Endothelial cell of umbilical vein (primary cell): ENCODE results near the gene VWA1. TPM values are rescaled to one million over a fixed set of nuclear protein-coding genes. Genes with fewer than 3 reads are reported as not detected.

Source experiments
- Bru-seq: library from RNA; stranded (reverse); fragments of 400-500 nt; gene quantifications from one replicate; lab custom pipeline; 2021; lab: Mats Ljungman, UMichigan
- BruChase-seq, 2 experiments: library from RNA; stranded (reverse); fragments of 400-500 nt; gene quantifications; one replicate each; lab custom pipeline; 2021; lab: Mats Ljungman, UMichigan
- BruUV-seq: library from RNA; stranded (reverse); fragments of 400-500 nt; replicated peaks from 2 replicates; lab custom pipeline; 2021; lab: Mats Ljungman, UMichigan
- CTCF ChIA-PET: fragments of 300-600, 350-600 bp; sonication (Branson Sonifier 250); formaldehyde crosslinking; loops from one replicate; lab custom pipeline; 2021; ENCODE audit warnings: antibody characterized with exemption, inconsistent platforms; lab: Charles Lee
- POLR2A ChIA-PET: fragments of 300-600, 350-600 bp; sonication (Branson Sonifier 250); formaldehyde crosslinking; loops from one replicate; lab custom pipeline; 2021; ENCODE audit warnings: antibody characterized with exemption, inconsistent platforms; lab: Charles Lee
- DNase-seq: peaks from one replicate; pipeline ENCODE4 v3.0.0-alpha.2; 2011; ENCODE audit warnings: low read depth, low spot score
- FAIRE-seq: peaks from 2 replicates; lab custom pipeline; 2011; peaks lifted over from hg19 to GRCh38; lab: Jason Lieb, UNC
- H2AFZ ChIP-seq: 2 replicates; pipeline ENCODE4 v1.6.0; 2012; ENCODE audit warnings: low read depth, low read length, control low read depth, inconsistent platforms
- H3K27ac ChIP-seq: 2 replicates; pipeline ENCODE4 v1.5.1; 2011; ENCODE audit warnings: low read depth, mild to moderate bottlenecking, control low read depth, low read length, moderate library complexity; ENCODE audit not compliant: insufficient read depth
- H3K27me3 ChIP-seq, 2 experiments: 2 replicates each; pipeline versions ENCODE4 v1.6.0 to v1.6.1; 2011; ENCODE audit warnings: low read length in 2 of 2, mixed read lengths in 1 of 2; ENCODE audit not compliant: control insufficient read depth in 2 of 2, insufficient read depth in 2 of 2
- H3K36me3 ChIP-seq, 2 experiments: 2 replicates in 1 of 2; 3 replicates in 1 of 2; pipeline ENCODE4 v1.5.1; 2011; ENCODE audit warnings: low read length in 2 of 2, mild to moderate bottlenecking in 1 of 2, moderate library complexity in 1 of 2; ENCODE audit not compliant: control insufficient read depth in 2 of 2, insufficient read depth in 2 of 2; ENCODE audit errors: extremely low read depth in 1 of 2
- H3K4me1 ChIP-seq: 3 replicates; pipeline ENCODE4 v1.5.1; 2011; ENCODE audit warnings: mild to moderate bottlenecking, low read length; ENCODE audit not compliant: control insufficient read depth, insufficient read depth; ENCODE audit errors: extremely low read depth
- H3K4me2 ChIP-seq: 2 replicates; pipeline ENCODE4 v1.6.1; 2011; ENCODE audit warnings: low read length, control low read depth, mixed read lengths; ENCODE audit not compliant: insufficient read depth
- H3K4me3 ChIP-seq, 3 experiments: fragments of 200-600 bp in 1 of 3; sonication (generic), shearing (Covaris generic) in 1 of 3; replicated peaks in 1 of 3; 2 replicates each; pipeline ENCODE4 v1.5.1; 2011 to 2016; ENCODE audit warnings: control low read depth in 3 of 3, low read length in 3 of 3, mild to moderate bottlenecking in 2 of 3, inconsistent platforms in 1 of 3, low read depth in 1 of 3, moderate library complexity in 1 of 3; ENCODE audit not compliant: insufficient read depth in 1 of 3
- H3K79me2 ChIP-seq: 2 replicates; pipeline ENCODE4 v1.6.0; 2012; ENCODE audit warnings: low read length, inconsistent platforms; ENCODE audit not compliant: control insufficient read depth, insufficient read depth
- H3K9ac ChIP-seq: replicated peaks from 2 replicates; pipeline ENCODE3; 2011; ENCODE audit warnings: low read length, control low read depth; ENCODE audit not compliant: insufficient read depth; ENCODE audit errors: extremely low read depth
- H3K9me1 ChIP-seq: replicated peaks from 3 replicates; pipeline ENCODE4 v1.6.0; 2011; ENCODE audit warnings: mild to moderate bottlenecking, low read length; ENCODE audit not compliant: control insufficient read depth, insufficient read depth; ENCODE audit errors: extremely low read depth
- H3K9me3 ChIP-seq: replicated peaks from 2 replicates; pipeline ENCODE4 v1.5.1; 2012; ENCODE audit warnings: low read length, inconsistent platforms; ENCODE audit not compliant: control insufficient read depth, insufficient read depth
- H4K20me1 ChIP-seq: replicated peaks from 2 replicates; pipeline ENCODE3; 2011; ENCODE audit warnings: mild to moderate bottlenecking, low read length; ENCODE audit not compliant: control insufficient read depth, insufficient read depth; ENCODE audit errors: extremely low read depth
- MYC ChIP-seq: IDR thresholded peaks from one replicate; pipeline ENCODE4 v1.6.1; 2011; ENCODE audit warnings: mild to moderate bottlenecking, low read depth, low read length
- POLR2AphosphoS5 ChIP-seq: IDR thresholded peaks from 2 replicates; pipeline ENCODE4 v1.6.1; 2012; ENCODE audit warnings: low read depth, mild to moderate bottlenecking, control low read depth, low read length, moderate library complexity; ENCODE audit not compliant: insufficient read depth
- dilution Hi-C: fragments of 300-500 bp; cut with MboI; formaldehyde crosslinking; loops from one replicate; pipeline ENCODE4 v1.15.0; 2019; ENCODE audit warnings: low sequenced_read_pairs; ENCODE audit not compliant: extremely low pct_ligation_motif_present
- intact Hi-C: fragments of 100-400 bp; cut with micrococcal nuclease; formaldehyde crosslinking; loops from one replicate; pipeline ENCODE4 v1.10.0; 2022
- long read RNA-seq: library from polyadenylated mRNA; stranded (forward); transcript quantifications from one replicate; pipeline ENCODE4 v2.0.0, GENCODE V29; 2021
- polyA minus RNA-seq, 3 experiments: library from RNA; depleted of rRNA, polyadenylated mRNA; stranded (reverse); fragments of >200 nt; gene quantifications; 1 replicate in 1 of 3; 2 replicates in 2 of 3; pipeline ENCODE4 v1.2.3, GENCODE V29; 2011
- polyA plus RNA-seq, 4 experiments: library from polyadenylated mRNA; depleted of rRNA in 3 of 4; stranded (reverse) in 3 of 4; unstranded in 1 of 4; fragments of >200 nt; gene quantifications; 2 replicates each; pipeline versions ENCODE4 v1.2.1 to v1.2.3, GENCODE V29; 2011 to 2012; ENCODE audit warnings: missing spikeins in 1 of 4
- total RNA-seq: library from RNA; stranded (reverse); gene quantifications from 2 replicates; pipeline ENCODE4 v1.2.3, GENCODE V29; 2021
- TF ChIP-seq, protein P1 (sequence below), 2 donors: IDR thresholded peaks; 1 replicate in 1 of 2; 2 replicates in 1 of 2; pipeline ENCODE4 v1.5.1; 2011; ENCODE audit warnings: low read length in 2 of 2, mild to moderate bottlenecking in 2 of 2, moderate library complexity in 2 of 2, control low read depth in 1 of 2, inconsistent platforms in 1 of 2, low read depth in 1 of 2; ENCODE audit not compliant: insufficient read depth in 1 of 2; ENCODE audit errors: extremely low read depth in 1 of 2

VWA1 gene, protein sequence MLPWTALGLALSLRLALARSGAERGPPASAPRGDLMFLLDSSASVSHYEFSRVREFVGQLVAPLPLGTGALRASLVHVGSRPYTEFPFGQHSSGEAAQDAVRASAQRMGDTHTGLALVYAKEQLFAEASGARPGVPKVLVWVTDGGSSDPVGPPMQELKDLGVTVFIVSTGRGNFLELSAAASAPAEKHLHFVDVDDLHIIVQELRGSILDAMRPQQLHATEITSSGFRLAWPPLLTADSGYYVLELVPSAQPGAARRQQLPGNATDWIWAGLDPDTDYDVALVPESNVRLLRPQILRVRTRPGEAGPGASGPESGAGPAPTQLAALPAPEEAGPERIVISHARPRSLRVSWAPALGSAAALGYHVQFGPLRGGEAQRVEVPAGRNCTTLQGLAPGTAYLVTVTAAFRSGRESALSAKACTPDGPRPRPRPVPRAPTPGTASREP
- 3.3 and 6.1 TPM in 2 replicates for total RNA-seq
- 2.0 and 3.7 TPM in 2 replicates for polyA plus RNA-seq
- 0.87 and 1.8 TPM in 2 replicates for polyA plus RNA-seq (2011; cell fraction: cytosol; rRNA removed)
- polyA plus RNA-seq (2011; cell fraction: nucleus; rRNA removed) = 0.76 and 1.5 TPM in 2 replicates
- 0.87 and 1.9 TPM in 2 replicates for polyA plus RNA-seq (2012)
- 0.62 and 2.5 TPM in 2 replicates for polyA minus RNA-seq
- not detected for polyA minus RNA-seq (2011; cell fraction: cytosol; rRNA and poly(A)+ RNA removed)
- polyA minus RNA-seq (2011; cell fraction: nucleus; rRNA and poly(A)+ RNA removed) = 0.10 and 0.58 TPM in 2 replicates
- Bru-seq, nascent RNA = percentile 16 among the genes with signal in this experiment
- BruChase-seq, experiment 1, labeled RNA remaining after a 6-hour chase = percentile 24 among the genes with signal in this experiment
- BruChase-seq, experiment 2, labeled RNA remaining after a 2-hour chase = percentile 21 among the genes with signal in this experiment
- long read RNA-seq, full-length matches to known transcripts = 11 of 14 reads
- long read RNA-seq, partial matches to known transcripts = 3 of 14 reads
- long read RNA-seq, other reads (novel, unspliced or antisense) = 0 of 14 reads

DNA sequence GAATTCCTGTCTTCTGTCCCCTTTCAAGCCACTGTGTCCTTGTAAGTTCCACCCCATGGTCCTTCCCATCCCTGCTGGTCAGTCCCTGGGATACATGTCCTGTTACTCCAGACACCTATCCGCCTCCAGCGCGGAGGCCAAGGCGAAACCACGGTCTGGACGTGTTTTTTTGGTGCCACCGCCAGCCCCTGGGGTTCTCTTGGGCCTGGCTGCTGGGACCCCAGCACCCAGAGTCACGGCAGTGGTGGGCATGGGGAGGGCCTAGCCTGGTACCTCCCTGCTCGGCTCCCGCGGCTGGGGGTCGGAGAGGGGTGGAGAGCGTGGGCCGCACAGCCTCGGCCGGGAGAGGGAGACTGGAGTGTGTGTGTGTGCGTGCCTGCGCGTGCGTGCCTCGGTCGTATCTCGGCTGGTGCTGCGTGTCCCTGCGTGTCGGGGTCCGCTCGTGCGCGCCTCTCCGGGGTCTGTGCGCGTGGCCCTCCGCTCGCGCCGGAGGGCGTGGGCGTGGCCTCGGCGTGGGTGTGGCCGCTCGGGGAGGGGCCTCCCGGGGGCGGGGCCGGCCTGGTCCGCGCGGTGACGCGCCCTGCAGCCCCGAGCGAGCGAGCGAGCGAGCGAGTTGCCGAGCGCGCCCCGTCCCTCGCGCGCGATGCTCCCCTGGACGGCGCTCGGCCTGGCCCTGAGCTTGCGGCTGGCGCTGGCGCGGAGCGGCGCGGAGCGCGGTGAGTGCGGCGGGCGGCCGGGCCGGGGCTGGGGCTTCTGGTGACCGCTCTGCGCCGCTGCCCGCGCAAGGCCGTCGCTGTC, at the start of gene VWA1:
Gene VWA1 (plus strand): TSS at position 585 of the 798 bp plus-strand sequence. CDS start 59 bp downstream, at position 644.
- Histone ChIP-seq H3K9me3 (no peaks in the 10 kb centered on the region), H3K9me1 (no peaks in the 10 kb centered on the region), H3K27ac (no peak within 1 kb of the TSS), H3K79me2 (no peaks in the 10 kb centered on the region), H4K20me1 (no peaks in the 10 kb centered on the region), H3K4me2 (peak within 1 kb of the TSS; percentile 23), H3K36me3 (no peaks in the 10 kb centered on the region), H3K4me1 (peaks cover 17% of the 10 kb centered on the region), H3K9ac (no peak within 1 kb of the TSS), H3K4me3 (peak within 1 kb of the TSS in 1 of 3 experiments; percentile 26), H2AFZ (peak within 1 kb of the TSS; percentile 74), H3K27me3 (no peaks in the 10 kb centered on the region)
- CTCF ChIA-PET = interaction anchor here (2.4 kb wide), 1 partner anchor 33 kb away, joined by 7 read pairs; no protein-coding TSS in a partner anchor
- DNase-seq (peak; percentile 50), FAIRE-seq (no peak)
- TF ChIP-seq POLR2AphosphoS5 (no peak), MYC (no peak)
- TF ChIP-seq, protein P1, sequence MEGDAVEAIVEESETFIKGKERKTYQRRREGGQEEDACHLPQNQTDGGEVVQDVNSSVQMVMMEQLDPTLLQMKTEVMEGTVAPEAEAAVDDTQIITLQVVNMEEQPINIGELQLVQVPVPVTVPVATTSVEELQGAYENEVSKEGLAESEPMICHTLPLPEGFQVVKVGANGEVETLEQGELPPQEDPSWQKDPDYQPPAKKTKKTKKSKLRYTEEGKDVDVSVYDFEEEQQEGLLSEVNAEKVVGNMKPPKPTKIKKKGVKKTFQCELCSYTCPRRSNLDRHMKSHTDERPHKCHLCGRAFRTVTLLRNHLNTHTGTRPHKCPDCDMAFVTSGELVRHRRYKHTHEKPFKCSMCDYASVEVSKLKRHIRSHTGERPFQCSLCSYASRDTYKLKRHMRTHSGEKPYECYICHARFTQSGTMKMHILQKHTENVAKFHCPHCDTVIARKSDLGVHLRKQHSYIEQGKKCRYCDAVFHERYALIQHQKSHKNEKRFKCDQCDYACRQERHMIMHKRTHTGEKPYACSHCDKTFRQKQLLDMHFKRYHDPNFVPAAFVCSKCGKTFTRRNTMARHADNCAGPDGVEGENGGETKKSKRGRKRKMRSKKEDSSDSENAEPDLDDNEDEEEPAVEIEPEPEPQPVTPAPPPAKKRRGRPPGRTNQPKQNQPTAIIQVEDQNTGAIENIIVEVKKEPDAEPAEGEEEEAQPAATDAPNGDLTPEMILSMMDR (IDR thresholded peaks at IDR 0.05; ENCODE audit: extremely low read depth in 1 of 2, insufficient read depth in 1 of 2, low read depth in 1 of 2, low read length in 2 of 2) = peak in 1 of 2 donors; percentile 11
- POLR2A ChIA-PET = no interaction called here
- no TSS peak for BruUV-seq
- dilution Hi-C loops = no loop called here
- intact Hi-C loops = no loop called here
